Uterus (tissue), 4 donors: Measurements from ENCODE around the gene KCNK10. TPM values are rescaled to one million over a fixed set of nuclear protein-coding genes. Genes with fewer than 3 reads are reported as not detected.

ENCODE experiments used
- DNase-seq, 2 donors: peaks; one replicate each; pipeline ENCODE4 v3.0.0-alpha.2; 2019 to 2020
- H3K27ac ChIP-seq, 2 donors: fragments of 200-600 bp; sonication (generic); 1 replicate in 1 of 2; 2 replicates in 1 of 2; pipeline ENCODE4 v1.5.1; 2016 to 2018
- H3K27me3 ChIP-seq, 2 donors: fragments of 200-600 bp; sonication (generic); one replicate each; pipeline ENCODE4 v1.5.1; 2018 to 2019; ENCODE audit warnings: control low read depth in 1 of 2
- H3K36me3 ChIP-seq, 2 donors: fragments of 200-600 bp; sonication (generic); one replicate each; pipeline ENCODE4 v1.5.1; 2019; ENCODE audit warnings: control low read depth in 1 of 2
- H3K4me1 ChIP-seq, 2 donors: fragments of 200-600 bp; sonication (generic); one replicate each; pipeline ENCODE4 v1.5.1; 2018 to 2019; ENCODE audit warnings: control low read depth in 1 of 2
- H3K4me3 ChIP-seq, 2 donors: fragments of 200-600 bp; sonication (generic); 1 replicate in 1 of 2; 2 replicates in 1 of 2; pipeline ENCODE4 v1.5.1; 2018 to 2019; ENCODE audit warnings: mild to moderate bottlenecking in 1 of 2
- H3K9me3 ChIP-seq, 2 donors: fragments of 200-600 bp; sonication (generic); one replicate each; pipeline ENCODE4 v1.5.1; 2019; ENCODE audit warnings: control low read depth in 1 of 2
- POLR2A ChIP-seq, 2 donors: fragments of 450-650 bp; IDR thresholded peaks; one replicate each; pipeline ENCODE4 v1.6.1; 2016; ENCODE audit warnings: antibody characterized with exemption in 2 of 2, mild to moderate bottlenecking in 1 of 2, moderate library complexity in 1 of 2
- intact Hi-C: fragments of 100-400 bp; cut with DNase I; formaldehyde crosslinking; loops from one replicate; pipeline ENCODE4 v1.15.1; 2023; ENCODE audit warnings: low total_unique reads
- total RNA-seq, 4 donors: library from RNA; depleted of rRNA in 3 of 4; stranded (reverse); fragments of >200 nt in 3 of 4; gene quantifications; one replicate each; pipeline versions ENCODE4 v1.1.0 to v1.2.4, GENCODE V29; 2014 to 2023
- TF ChIP-seq, protein P1 (sequence below), 4 experiments: fragments of 200-600 bp in 2 of 4; fragments of 450-650 bp in 2 of 4; sonication (generic) in 2 of 4; IDR thresholded peaks; one replicate each; pipeline ENCODE4 v1.5.1; 2016 to 2019; ENCODE audit warnings: antibody characterized with exemption in 4 of 4, mild to moderate bottlenecking in 2 of 4, moderate library complexity in 1 of 4
- donor health status: DM: yes; HTN: yes; CAD: no.

Gene KCNK10
- total RNA-seq, 4 donors from 2014 or later: 0.14 TPM; not detected in 3

DNA sequence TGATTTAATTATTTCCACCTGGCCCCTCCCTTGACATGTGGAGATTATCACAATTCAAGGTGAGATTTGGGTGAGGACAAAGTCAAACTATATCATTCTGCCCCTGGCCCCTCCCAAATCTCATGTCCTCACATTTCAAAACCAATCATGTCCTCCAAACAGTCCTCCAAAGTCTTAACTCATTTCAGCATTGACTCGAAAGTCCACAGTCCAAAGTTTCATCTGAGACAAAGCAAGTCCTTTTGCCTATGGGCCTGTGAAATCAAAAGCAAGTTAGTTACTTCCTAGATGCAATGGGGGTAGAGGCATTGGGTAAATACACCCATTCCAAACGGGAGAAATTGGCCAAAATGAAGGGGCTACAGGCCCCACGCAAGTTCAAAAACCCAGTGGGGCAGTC, 31.3 kb upstream of the KCNK10 start:
- Histone ChIP-seq H3K4me1 (no peaks in the 10 kb centered on the region), H3K9me3 (no peaks in the 10 kb centered on the region), H3K27ac (no peak overlapping the region), H3K27me3 (no peaks in the 10 kb centered on the region), H3K4me3 (no peak overlapping the region), H3K36me3 (no peaks in the 10 kb centered on the region)
- TF ChIP-seq, protein P1, sequence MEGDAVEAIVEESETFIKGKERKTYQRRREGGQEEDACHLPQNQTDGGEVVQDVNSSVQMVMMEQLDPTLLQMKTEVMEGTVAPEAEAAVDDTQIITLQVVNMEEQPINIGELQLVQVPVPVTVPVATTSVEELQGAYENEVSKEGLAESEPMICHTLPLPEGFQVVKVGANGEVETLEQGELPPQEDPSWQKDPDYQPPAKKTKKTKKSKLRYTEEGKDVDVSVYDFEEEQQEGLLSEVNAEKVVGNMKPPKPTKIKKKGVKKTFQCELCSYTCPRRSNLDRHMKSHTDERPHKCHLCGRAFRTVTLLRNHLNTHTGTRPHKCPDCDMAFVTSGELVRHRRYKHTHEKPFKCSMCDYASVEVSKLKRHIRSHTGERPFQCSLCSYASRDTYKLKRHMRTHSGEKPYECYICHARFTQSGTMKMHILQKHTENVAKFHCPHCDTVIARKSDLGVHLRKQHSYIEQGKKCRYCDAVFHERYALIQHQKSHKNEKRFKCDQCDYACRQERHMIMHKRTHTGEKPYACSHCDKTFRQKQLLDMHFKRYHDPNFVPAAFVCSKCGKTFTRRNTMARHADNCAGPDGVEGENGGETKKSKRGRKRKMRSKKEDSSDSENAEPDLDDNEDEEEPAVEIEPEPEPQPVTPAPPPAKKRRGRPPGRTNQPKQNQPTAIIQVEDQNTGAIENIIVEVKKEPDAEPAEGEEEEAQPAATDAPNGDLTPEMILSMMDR (IDR thresholded peaks at IDR 0.05): no peak
- no peak for TF ChIP-seq POLR2A (IDR thresholded peaks at IDR 0.05)
- DNase-seq: no peak
- intact Hi-C loops: no loop called here

DNA sequence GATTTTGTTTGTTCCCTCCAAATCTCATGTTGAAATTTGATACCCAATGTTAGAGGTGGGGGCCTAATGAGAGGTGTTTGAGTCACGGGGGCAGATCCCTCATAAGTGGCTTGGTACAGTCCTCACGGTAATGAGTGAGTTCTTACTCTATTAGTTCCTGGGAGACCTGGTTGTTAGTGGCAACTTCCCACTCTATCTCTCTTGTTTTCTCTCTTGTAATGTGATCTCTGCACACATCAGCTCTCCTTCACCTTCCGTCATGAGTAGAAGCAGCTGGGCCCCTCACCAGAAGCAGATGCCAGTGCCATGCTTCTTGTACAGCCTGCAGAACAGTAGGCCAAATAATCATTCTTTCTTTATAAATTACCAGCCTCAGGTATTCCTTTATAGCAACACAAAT, 29.6 kb upstream of the KCNK10 start:
- intact Hi-C loops: no loop called here
- no peaks in the 10 kb centered on the region for H3K9me3 ChIP-seq
- H3K27ac ChIP-seq: no peak overlapping the region
- no peak for DNase-seq
- no peak for TF ChIP-seq POLR2A (IDR thresholded peaks at IDR 0.05)
- TF ChIP-seq, protein P1 (IDR thresholded peaks at IDR 0.05): no peak
- no peaks in the 10 kb centered on the region for H3K4me1 ChIP-seq
- no peaks in the 10 kb centered on the region for H3K27me3 ChIP-seq
- H3K4me3 ChIP-seq: no peak overlapping the region
- H3K36me3 ChIP-seq: no peaks in the 10 kb centered on the region

- H3K9me3 ChIP-seq: no peaks in the 10 kb centered on the region
- TF ChIP-seq POLR2A (IDR thresholded peaks at IDR 0.05): no peak
- TF ChIP-seq, protein P1 (IDR thresholded peaks at IDR 0.05): no peak
- H3K27ac ChIP-seq: no peak overlapping the region
- intact Hi-C loops: no loop called here
- no peaks in the 10 kb centered on the region for H3K36me3 ChIP-seq
- no peaks in the 10 kb centered on the region for H3K4me1 ChIP-seq
- no peaks in the 10 kb centered on the region for H3K27me3 ChIP-seq
- DNase-seq: no peak
- H3K4me3 ChIP-seq: no peak overlapping the region
These were observed 29.1 kb upstream of the KCNK10 start for GRCh38 chr14:88351966-88352691.

- DNase-seq: no peak
These were observed 25.5 kb upstream of the KCNK10 start for GRCh38 chr14:88348546-88348945.

GRCh38 chr14:88346048-88346639, 23.1 kb upstream of the KCNK10 start:
- Histone ChIP-seq H3K4me3 (no peak overlapping the region), H3K27ac (no peak overlapping the region), H3K27me3 (no peaks in the 10 kb centered on the region), H3K9me3 (no peaks in the 10 kb centered on the region), H3K36me3 (no peaks in the 10 kb centered on the region), H3K4me1 (no peaks in the 10 kb centered on the region)
- intact Hi-C loops: no loop called here
- DNase-seq: no peak
- TF ChIP-seq POLR2A (IDR thresholded peaks at IDR 0.05): no peak
- TF ChIP-seq, protein P1 (IDR thresholded peaks at IDR 0.05): no peak

More at GRCh38 chr14:88348546-88348945, 25.5 kb upstream of the KCNK10 start:
- Histone ChIP-seq H3K36me3 (no peaks in the 10 kb centered on the region), H3K27me3 (no peaks in the 10 kb centered on the region), H3K27ac (no peak overlapping the region), H3K4me3 (no peak overlapping the region), H3K4me1 (no peaks in the 10 kb centered on the region), H3K9me3 (no peaks in the 10 kb centered on the region)
- intact Hi-C loops: no loop called here
- TF ChIP-seq POLR2A (IDR thresholded peaks at IDR 0.05): no peak
- TF ChIP-seq, protein P1 (IDR thresholded peaks at IDR 0.05): no peak
